Adrenal gland (tissue), 12 donors: ENCODE measurements around the gene PTPN14. TPM values are rescaled to one million over a fixed set of nuclear protein-coding genes. Genes with fewer than 3 reads are reported as not detected.

Experiments
- DNase-seq, 7 donors: peaks; one replicate each; pipeline ENCODE4 v3.0.0-alpha.2; 2019 to 2020
- H3K27ac ChIP-seq, 5 donors: fragments of 200-600 bp; sonication (generic) in 4 of 5; 1 replicate in 3 of 5; 2 replicates in 2 of 5; pipeline versions ENCODE4 v1.5.1 to v1.8.0; 2016 to 2020; ENCODE audit warnings: mild to moderate bottlenecking in 1 of 5
- H3K27me3 ChIP-seq: fragments of 200-600 bp; 2 replicates; pipeline ENCODE4 v1.8.0; 2021
- H3K36me3 ChIP-seq, 2 donors: fragments of 200-600 bp; replicated peaks in 1 of 2; 1 replicate in 1 of 2; 2 replicates in 1 of 2; pipeline versions ENCODE4 v1.5.1 to v1.8.0; 2018 to 2022
- H3K4me1 ChIP-seq, 2 donors: fragments of 200-600 bp; replicated peaks in 1 of 2; 1 replicate in 1 of 2; 2 replicates in 1 of 2; pipeline versions ENCODE4 v1.5.1 to v1.8.0; 2018 to 2021
- H3K4me3 ChIP-seq, 4 donors: fragments of 200-600 bp; sonication (generic) in 3 of 4; one replicate each; pipeline ENCODE4 v1.5.1; 2016 to 2018
- H3K9me3 ChIP-seq, 3 donors: fragments of 200-600 bp; sonication (generic) in 1 of 3; replicated peaks in 1 of 3; 1 replicate in 2 of 3; 2 replicates in 1 of 3; pipeline versions ENCODE4 v1.5.1 to v1.8.0; 2016 to 2021
- CTCF ChIP-seq, 6 experiments: fragments of 450-650 bp in 4 of 6; fragments of 200-600 bp in 2 of 6; sonication (generic) in 1 of 6; IDR thresholded peaks; 1 replicate in 5 of 6; 2 replicates in 1 of 6; pipeline versions ENCODE4 v1.5.1 to v1.8.0; 2016 to 2021; ENCODE audit warnings: antibody characterized with exemption in 6 of 6, mild to moderate bottlenecking in 2 of 6, moderate library complexity in 1 of 6
- POLR2A ChIP-seq, 2 donors: fragments of 450-650 bp; IDR thresholded peaks; one replicate each; pipeline ENCODE4 v1.6.1; 2017; ENCODE audit warnings: antibody characterized with exemption in 2 of 2, mild to moderate bottlenecking in 2 of 2, moderate library complexity in 1 of 2
- WGBS, 4 donors: extraction: QIAGEN DNeasy Blood & Tissue Kit in 2 of 4; methylation state at CpG; one replicate each; pipeline versions ENCODE4 v1.1.5 to v1.1.7; 2013 to 2017; 5-methylcytosine and 5-hydroxymethylcytosine counted together
- intact Hi-C, 2 donors: fragments of 100-400 bp; cut with DNase I; formaldehyde crosslinking; loops; one replicate each; pipeline versions ENCODE4 v1.14.1 to v1.15.0; 2022 to 2023
- polyA plus RNA-seq, 3 donors: library from polyadenylated mRNA; stranded (reverse); fragments of 200-250 nt in 2 of 3; fragments of 350-450 nt in 1 of 3; fragmentation: Illumina TruSeq in 1 of 3; extraction: RNeasy Lipid Tissue Mini Kit (QIAGEN cat#74804) in 1 of 3; gene quantifications; one replicate each; pipeline ENCODE4 v1.2.3, GENCODE V29; 2013 to 2014
- total RNA-seq, 9 donors: library from RNA; depleted of rRNA in 4 of 9; stranded (reverse); fragments of >200 nt in 4 of 9; fragments of 120-200 nt in 1 of 9; fragmentation: NEBNext Ultra II Directional in 1 of 9; extraction: Animal tissue kit (Norgen Biotek cat#: 25700) in 1 of 9; gene quantifications; one replicate each; pipeline versions ENCODE4 v1.1.0 to v1.2.4, GENCODE V29; 2013 to 2023
- donor health status: healthy with polysubstance abuse.
- donor health status: Bipolar disorder and iron deficiency.
- donor health status: DM: yes; HTN: yes; CAD: no.
- donor health status: DM: no; HTN: no; CAD: no.
- donor health status: DM: no; HTN: no; CAD: no.
- donor health status: DM: yes; HTN: yes; CAD: no.

PTPN14 gene
- total and polyA plus RNA-seq, 12 donors = 7.9 to 96.2 (median 32.0) TPM

- TF ChIP-seq CTCF (IDR thresholded peaks at IDR 0.05) = no peak
- peak in 1 of 2 donors; percentile 53 for TF ChIP-seq POLR2A (IDR thresholded peaks at IDR 0.05)
- no peak overlapping the region for H3K4me3 ChIP-seq
- DNase-seq = peak; percentile 67 to 89 (median 79)
- peaks cover 0 to 29% of the 10 kb centered on the region in 2 donors for H3K36me3 ChIP-seq
- peak overlapping the region; percentile 11 to 81 (median 53) for H3K27ac ChIP-seq
- no peaks in the 10 kb centered on the region for H3K27me3 ChIP-seq
- H3K9me3 ChIP-seq = no peaks in the 10 kb centered on the region
- intact Hi-C loops = no loop called here
- WGBS, 4 donors = 40 to 58% (median 51%) methylated on average over 14 of the region's 14 CpGs
- H3K4me1 ChIP-seq = peaks cover 0 to 7% of the 10 kb centered on the region in 2 donors
Measured at GRCh38 chr1:214386747-214387146, 164.7 kb downstream of the PTPN14 start.

GRCh38 chr1:214386333-214386732 lies 165.1 kb downstream of the PTPN14 start:
- TF ChIP-seq POLR2A (IDR thresholded peaks at IDR 0.05) = no peak
- no peak for TF ChIP-seq CTCF (IDR thresholded peaks at IDR 0.05)
- H3K27ac ChIP-seq = peak overlapping the region; percentile 11 to 81 (median 53)
- H3K4me3 ChIP-seq = no peak overlapping the region
- 51 to 63% (median 52%) methylated on average over 7 of the region's 7 CpGs for WGBS, 4 donors
- intact Hi-C loops = no loop called here
- H3K36me3 ChIP-seq = peaks cover 0 to 29% of the 10 kb centered on the region in 2 donors
- no peaks in the 10 kb centered on the region for H3K9me3 ChIP-seq
- peaks cover 0 to 7% of the 10 kb centered on the region in 2 donors for H3K4me1 ChIP-seq
- peak in 3 of 7 donors; percentile 26 to 38 (median 37) for DNase-seq
- H3K27me3 ChIP-seq = no peaks in the 10 kb centered on the region

GRCh38 chr1:214385428-214385827 lies 166.0 kb downstream of the PTPN14 start:
- Histone ChIP-seq H3K4me1 (peaks cover 0 to 7% of the 10 kb centered on the region in 2 donors), H3K27me3 (no peaks in the 10 kb centered on the region), H3K36me3 (peaks cover 0 to 25% of the 10 kb centered on the region in 2 donors), H3K4me3 (no peak overlapping the region), H3K9me3 (no peaks in the 10 kb centered on the region), H3K27ac (no peak overlapping the region)
- no peak for TF ChIP-seq CTCF (IDR thresholded peaks at IDR 0.05)
- no peak for TF ChIP-seq POLR2A (IDR thresholded peaks at IDR 0.05)
- WGBS, 4 donors = 94 to 98% (median 96%) methylated on average over 1 of the region's 1 CpG
- intact Hi-C loops = no loop called here
- DNase-seq = no peak

- Histone ChIP-seq H3K36me3 (peaks cover 0 to 23% of the 10 kb centered on the region in 2 donors), H3K4me1 (peaks cover 0 to 7% of the 10 kb centered on the region in 2 donors), H3K9me3 (no peaks in the 10 kb centered on the region), H3K27ac (no peak overlapping the region), H3K4me3 (no peak overlapping the region), H3K27me3 (no peaks in the 10 kb centered on the region)
- no peak for TF ChIP-seq CTCF (IDR thresholded peaks at IDR 0.05)
- TF ChIP-seq POLR2A (IDR thresholded peaks at IDR 0.05) = no peak
- DNase-seq = no peak
- intact Hi-C loops = no loop called here
- 97 to 98% (median 98%) methylated on average over 9 to 18 of the region's 18 CpGs for WGBS, 4 donors
Measured at GRCh38 chr1:214384373-214385079, 166.9 kb downstream of the PTPN14 start.
